Mucosa of rectum (tissue), 2 donors: ENCODE results near the gene GPR55.

ENCODE experiments used
- H3K27ac ChIP-seq, 2 donors: one replicate each; pipeline ENCODE4 v1.7.0; 2013; ENCODE audit warnings: inconsistent platforms in 2 of 2, low read depth in 2 of 2, low read length in 2 of 2
- H3K27me3 ChIP-seq, 2 donors: one replicate each; pipeline ENCODE4 v1.7.0; 2013; ENCODE audit warnings: low read length in 2 of 2; ENCODE audit not compliant: control insufficient read depth in 2 of 2, insufficient read depth in 2 of 2
- H3K36me3 ChIP-seq, 2 donors: one replicate each; pipeline ENCODE4 v1.7.0; 2013; ENCODE audit warnings: low read length in 2 of 2; ENCODE audit not compliant: control insufficient read depth in 2 of 2, insufficient read depth in 2 of 2
- H3K4me1 ChIP-seq, 2 donors: one replicate each; pipeline ENCODE4 v1.7.0; 2013; ENCODE audit warnings: low read length in 2 of 2, mild to moderate bottlenecking in 1 of 2; ENCODE audit not compliant: control insufficient read depth in 2 of 2, insufficient read depth in 2 of 2
- H3K4me3 ChIP-seq, 2 donors: one replicate each; pipeline ENCODE4 v1.7.0; 2013; ENCODE audit warnings: low read length in 2 of 2
- H3K9ac ChIP-seq, 2 donors: one replicate each; pipeline ENCODE4 v1.7.0; 2013; ENCODE audit warnings: low read length in 2 of 2, low read depth in 1 of 2, mild to moderate bottlenecking in 1 of 2
- H3K9me3 ChIP-seq, 2 donors: one replicate each; pipeline ENCODE4 v1.7.0; 2013; ENCODE audit warnings: low read length in 2 of 2; ENCODE audit not compliant: control insufficient read depth in 2 of 2
- donor health status: healthy.
- donor health status: Normal muscosa, but diverticular disease.

Gene GPR55

GRCh38 chr2:230950874-230951339 is 25.9 kb upstream of the GPR55 start:
- Histone ChIP-seq H3K36me3 (no peaks in the 10 kb centered on the region), H3K27me3 (no peaks in the 10 kb centered on the region), H3K27ac (no peak overlapping the region), H3K4me1 (no peaks in the 10 kb centered on the region), H3K9ac (no peak overlapping the region), H3K4me3 (no peak overlapping the region), H3K9me3 (no peaks in the 10 kb centered on the region)

DNA sequence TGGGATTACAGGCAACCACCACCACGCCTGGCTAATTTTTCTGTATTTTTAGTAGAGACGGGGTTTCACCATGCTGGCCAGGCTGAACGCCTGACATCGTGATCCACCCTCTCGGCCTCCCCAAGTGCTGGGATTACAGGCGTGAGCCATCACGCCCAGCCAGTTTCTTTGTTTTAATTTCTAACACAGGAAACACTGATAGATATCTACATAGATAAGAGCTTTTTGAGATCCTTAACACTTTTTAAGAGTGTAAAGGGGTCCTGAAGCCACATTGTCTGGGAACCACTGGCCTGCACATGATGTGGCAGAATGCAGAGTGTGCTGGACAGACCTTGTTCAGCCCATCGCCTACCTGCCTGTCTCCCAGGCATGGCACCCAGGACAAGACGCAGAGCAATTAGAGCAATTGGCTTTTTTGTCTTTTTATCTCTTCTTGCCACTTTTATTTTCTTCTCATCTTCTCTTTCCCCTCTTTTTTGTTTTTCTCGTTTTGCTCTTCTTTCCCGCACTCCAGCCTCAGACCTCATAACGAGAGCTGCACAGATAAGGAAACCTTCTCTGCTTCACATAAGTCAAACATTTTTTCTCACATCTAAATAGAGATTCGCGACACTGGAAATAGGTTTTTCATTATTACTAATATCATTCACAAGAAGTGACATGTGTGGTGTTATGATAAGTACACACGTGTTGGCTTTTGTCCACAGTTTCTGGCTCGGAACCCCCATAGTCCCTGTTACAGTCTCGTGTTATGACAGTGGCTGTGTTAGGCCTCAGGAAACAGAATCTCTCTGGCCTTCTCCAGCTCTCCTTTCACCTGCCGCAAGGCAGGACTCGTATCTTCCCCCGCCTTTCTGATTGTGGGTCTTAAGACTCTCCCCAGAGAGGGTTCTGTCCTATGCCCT is 25.2 kb upstream of the GPR55 start:
- Histone ChIP-seq H3K27ac (no peak overlapping the region), H3K9me3 (no peaks in the 10 kb centered on the region), H3K27me3 (no peaks in the 10 kb centered on the region), H3K4me1 (no peaks in the 10 kb centered on the region), H3K4me3 (no peak overlapping the region), H3K9ac (no peak overlapping the region), H3K36me3 (no peaks in the 10 kb centered on the region)

DNA sequence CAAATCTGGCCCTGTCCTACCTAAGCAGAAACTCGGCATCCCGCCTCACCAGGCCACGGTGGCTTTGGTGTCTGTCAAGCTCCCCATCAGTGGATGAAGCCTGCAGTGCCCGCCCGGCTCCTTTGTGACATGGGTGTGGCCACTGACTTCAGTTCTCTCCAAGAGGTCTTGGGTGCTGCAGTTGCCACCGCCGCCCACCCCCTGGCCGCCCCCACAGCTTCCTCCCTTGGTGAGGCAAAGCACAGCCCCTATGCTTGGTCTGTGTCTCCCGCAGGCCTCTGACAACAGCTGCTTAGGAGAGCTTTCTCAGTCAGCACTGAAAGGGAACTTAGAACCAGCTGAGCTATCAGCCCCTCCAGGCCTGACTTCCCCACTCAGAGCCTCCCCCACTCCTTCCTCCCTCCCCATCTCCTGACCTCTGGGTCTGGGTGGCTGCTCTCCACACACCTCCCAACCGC is 22.9 kb upstream of the GPR55 start:
- no peaks in the 10 kb centered on the region for H3K9me3 ChIP-seq
- H3K27ac ChIP-seq, result no peak overlapping the region
- H3K9ac ChIP-seq, result no peak overlapping the region
- no peaks in the 10 kb centered on the region for H3K36me3 ChIP-seq
- H3K27me3 ChIP-seq, result no peaks in the 10 kb centered on the region
- H3K4me3 ChIP-seq, result no peak overlapping the region
- no peaks in the 10 kb centered on the region for H3K4me1 ChIP-seq

- H3K9ac ChIP-seq, result no peak overlapping the region
- no peaks in the 10 kb centered on the region for H3K4me1 ChIP-seq
- H3K9me3 ChIP-seq, result no peaks in the 10 kb centered on the region
- no peak overlapping the region for H3K4me3 ChIP-seq
- H3K27me3 ChIP-seq, result no peaks in the 10 kb centered on the region
- no peak overlapping the region for H3K27ac ChIP-seq
- H3K36me3 ChIP-seq, result no peaks in the 10 kb centered on the region
Observed at GRCh38 chr2:230947235-230947576, 22.2 kb upstream of the GPR55 start.

GRCh38 chr2:230946429-230947234 is 21.6 kb upstream of the GPR55 start:
- no peaks in the 10 kb centered on the region for H3K27me3 ChIP-seq
- no peak overlapping the region for H3K27ac ChIP-seq

GRCh38 chr2:230944757-230945372 is 19.8 kb upstream of the GPR55 start:
- H3K9ac ChIP-seq, result no peak overlapping the region

More at GRCh38 chr2:230946429-230947234, 21.6 kb upstream of the GPR55 start:
- no peaks in the 10 kb centered on the region for H3K4me1 ChIP-seq
- H3K9me3 ChIP-seq, result no peaks in the 10 kb centered on the region
- no peaks in the 10 kb centered on the region for H3K36me3 ChIP-seq
- H3K4me3 ChIP-seq, result no peak overlapping the region
- no peak overlapping the region for H3K9ac ChIP-seq

GRCh38 chr2:230944123-230944653 is 19.1 kb upstream of the GPR55 start:
- Histone ChIP-seq H3K36me3 (no peaks in the 10 kb centered on the region), H3K9me3 (no peaks in the 10 kb centered on the region), H3K9ac (no peak overlapping the region), H3K4me1 (no peaks in the 10 kb centered on the region), H3K4me3 (no peak overlapping the region), H3K27me3 (no peaks in the 10 kb centered on the region), H3K27ac (no peak overlapping the region)

More at GRCh38 chr2:230944757-230945372, 19.8 kb upstream of the GPR55 start:
- Histone ChIP-seq H3K27me3 (no peaks in the 10 kb centered on the region), H3K9me3 (no peaks in the 10 kb centered on the region), H3K36me3 (no peaks in the 10 kb centered on the region), H3K4me3 (no peak overlapping the region), H3K27ac (no peak overlapping the region), H3K4me1 (no peaks in the 10 kb centered on the region)

DNA sequence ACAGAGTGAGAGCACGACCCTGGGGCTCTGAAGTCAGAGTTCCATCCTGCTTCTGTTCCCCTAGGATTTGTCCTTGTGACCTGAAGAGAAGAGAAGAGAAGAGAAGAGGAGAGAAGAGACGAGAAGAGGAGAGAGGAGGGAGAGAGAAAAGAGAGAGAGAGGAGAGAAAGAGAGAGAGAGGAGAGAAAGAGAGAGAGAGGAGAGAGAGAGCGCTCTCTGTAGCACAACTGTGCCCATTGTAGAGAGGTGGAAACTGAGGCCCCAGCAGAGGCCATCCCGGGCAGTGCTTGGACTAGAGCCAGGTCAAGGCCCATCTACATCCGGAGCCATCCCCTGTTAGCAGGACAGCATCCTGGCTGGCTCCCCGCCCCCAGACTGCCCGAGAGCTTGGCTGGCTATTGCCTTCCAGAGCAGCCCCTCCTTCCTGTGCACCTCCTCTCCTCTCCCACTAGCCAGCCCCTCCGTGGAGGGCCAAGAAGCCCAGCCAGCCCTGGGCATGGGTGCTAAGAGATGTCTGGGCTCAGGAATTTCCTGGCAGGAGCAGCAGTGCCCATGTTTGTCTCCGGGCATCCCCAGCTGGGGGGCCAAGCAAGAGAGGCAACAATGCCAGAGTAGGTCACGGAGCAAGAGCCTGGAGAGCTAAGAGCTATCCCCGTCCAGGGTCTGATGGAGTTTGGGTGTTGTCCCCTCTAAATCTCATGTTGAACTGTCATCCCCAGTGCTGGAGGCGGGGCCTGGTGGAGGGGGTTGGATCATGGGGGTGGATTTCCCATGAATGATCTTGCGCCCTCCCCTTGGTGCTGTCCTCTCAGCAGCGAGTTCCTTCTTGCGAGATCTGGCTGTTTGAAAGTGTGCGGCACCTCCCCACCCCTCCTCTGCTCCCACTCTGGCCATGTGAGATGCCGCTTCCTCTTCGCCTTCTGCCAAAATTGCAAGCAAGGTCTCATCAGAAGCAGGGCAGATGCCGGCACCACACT is 18.2 kb upstream of the GPR55 start:
- H3K4me1 ChIP-seq, result no peaks in the 10 kb centered on the region
- H3K36me3 ChIP-seq, result no peaks in the 10 kb centered on the region
- no peak overlapping the region for H3K4me3 ChIP-seq
- H3K27me3 ChIP-seq, result no peaks in the 10 kb centered on the region
- H3K27ac ChIP-seq, result no peak overlapping the region
- no peak overlapping the region for H3K9ac ChIP-seq
- H3K9me3 ChIP-seq, result no peaks in the 10 kb centered on the region

DNA sequence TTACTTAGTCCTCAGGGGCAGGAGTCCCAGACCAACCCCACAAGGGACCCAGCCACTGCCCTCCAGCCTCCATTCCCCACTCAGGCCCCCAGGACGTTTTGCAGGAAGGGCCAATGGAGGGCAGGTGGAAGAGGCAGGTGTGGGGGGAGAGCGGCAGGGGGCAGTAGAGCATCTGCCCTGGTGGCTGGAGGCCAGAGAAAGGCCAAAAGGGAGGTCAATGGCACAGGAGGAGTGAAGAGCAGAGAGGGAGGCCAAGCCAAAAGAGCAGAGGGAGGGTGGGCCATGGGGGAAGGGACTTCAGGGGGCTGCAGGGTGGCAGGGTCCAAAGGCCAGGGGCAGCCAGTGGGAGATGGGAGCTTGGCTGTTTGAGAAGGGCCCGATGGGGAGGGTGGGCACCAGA is 17.3 kb upstream of the GPR55 start:
- Histone ChIP-seq H3K27ac (no peak overlapping the region), H3K9me3 (no peaks in the 10 kb centered on the region), H3K27me3 (no peaks in the 10 kb centered on the region), H3K4me3 (no peak overlapping the region), H3K36me3 (no peaks in the 10 kb centered on the region), H3K4me1 (no peaks in the 10 kb centered on the region), H3K9ac (no peak overlapping the region)
